HAP-1 (cell line): ENCODE results near the gene BAHCC1.
A peak's percentile ranks its signal among the peaks of the same experiment; 100 is the strongest.

Experiments used
- DNase-seq, 2 experiments: peaks; one replicate each; pipeline ENCODE4 v3.0.0-alpha.2; 2016 to 2020; ENCODE audit warnings: low spot score in 2 of 2
- H3K27me3 ChIP-seq: fragments of 250-450 bp; sonication (Bioruptor Pico); 2 replicates; pipeline ENCODE4 v1.5.1; 2020; ENCODE audit warnings: low read depth, mild to moderate bottlenecking, moderate library complexity
- H3K36me3 ChIP-seq: fragments of 250-450 bp; sonication (Bioruptor Pico); replicated peaks from 2 replicates; pipeline ENCODE4 v1.5.1; 2020; ENCODE audit warnings: mild to moderate bottlenecking
- H3K4me1 ChIP-seq: fragments of 250-450 bp; sonication (Bioruptor Pico); 2 replicates; pipeline ENCODE4 v1.5.1; 2020; ENCODE audit warnings: mild to moderate bottlenecking
- H3K4me3 ChIP-seq: fragments of 250-450 bp; sonication (Bioruptor Pico); 2 replicates; pipeline ENCODE4 v1.5.1; 2020; ENCODE audit warnings: mild to moderate bottlenecking, moderate library complexity
- H3K9me3 ChIP-seq: fragments of 250-450 bp; sonication (Bioruptor Pico); 2 replicates; pipeline ENCODE4 v1.5.1; 2020; ENCODE audit warnings: mild to moderate bottlenecking, moderate library complexity
- in situ Hi-C: fragments of 300-500 bp; cut with MboI; formaldehyde crosslinking; loops from 3 replicates; pipeline ENCODE4 v1.14.3; 2020; ENCODE audit warnings: low sequenced_read_pairs, inconsistent platforms, mixed read lengths

The BAHCC1 gene

DNA sequence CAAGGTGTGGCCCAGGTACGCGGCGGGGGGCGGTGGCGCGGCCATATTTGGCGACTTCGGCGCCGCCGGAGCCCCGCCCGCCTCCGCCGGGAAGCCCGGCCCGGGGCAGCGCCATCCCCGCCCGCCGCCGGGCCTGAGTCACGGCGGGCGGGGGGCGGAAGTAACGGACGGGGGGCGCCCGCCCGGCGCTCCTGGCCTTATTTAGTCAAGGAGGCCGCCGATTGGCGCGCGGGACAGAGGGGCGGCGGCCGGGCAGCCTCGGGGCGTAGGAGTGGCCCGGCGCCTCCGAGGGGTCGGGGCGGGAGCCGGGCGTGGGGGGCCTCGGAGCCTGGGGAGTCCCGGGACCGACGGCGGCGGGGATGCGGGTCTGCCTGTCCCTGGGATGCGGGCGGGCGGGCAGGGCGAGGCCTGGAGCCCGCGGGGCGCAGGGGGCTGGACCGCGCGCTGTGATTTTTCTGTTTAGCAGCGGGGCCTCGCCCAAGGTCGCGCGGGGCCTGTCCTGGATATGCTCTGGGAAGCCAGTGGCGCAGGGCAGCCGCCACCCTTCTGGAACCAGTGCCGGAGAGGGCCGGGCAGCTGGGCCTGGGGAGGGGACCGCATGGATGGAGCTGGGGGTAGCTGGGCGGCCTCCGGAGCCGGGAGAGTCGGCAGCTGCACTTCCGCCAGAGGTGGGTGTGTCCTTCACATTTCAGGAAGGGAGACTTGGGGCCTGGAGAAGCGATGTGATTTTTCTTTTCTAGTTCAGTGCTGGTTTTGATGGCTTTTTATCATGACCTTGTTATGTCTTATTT lies 119.7 kb downstream of the BAHCC1 start:
- in situ Hi-C loops = no loop called here
- H3K36me3 ChIP-seq = peaks cover 26% of the 10 kb centered on the region
- H3K4me3 ChIP-seq = peak overlapping the region; percentile 51
- no peaks in the 10 kb centered on the region for H3K9me3 ChIP-seq
- H3K4me1 ChIP-seq = peaks cover 5% of the 10 kb centered on the region
- H3K27me3 ChIP-seq = no peaks in the 10 kb centered on the region
- DNase-seq = peak; percentile 61 to 80

- H3K27me3 ChIP-seq = no peaks in the 10 kb centered on the region
- H3K36me3 ChIP-seq = peaks cover 19% of the 10 kb centered on the region
- H3K9me3 ChIP-seq = no peaks in the 10 kb centered on the region
- no peak for DNase-seq
- in situ Hi-C loops = no loop called here
- H3K4me3 ChIP-seq = peak overlapping the region; percentile 51
- H3K4me1 ChIP-seq = peaks cover 5% of the 10 kb centered on the region; the same call in 1 of the 2 replicates
Observed at GRCh38 chr17:81515530-81516041, 120.3 kb downstream of the BAHCC1 start.
